COLO668 (cell line): Measurements from ENCODE around the gene P2RY2.
"Not testable (repeated sequence)": the region's sequence is repeated elsewhere in the genome, so short reads cannot be mapped to it uniquely, and the experiment has no call there.

ENCODE experiments used
- DNase-seq: peaks from one replicate; lab custom pipeline; 2025; ENCODE audit not compliant: unreplicated experiment; lab: John Stamatoyannopoulos, UW

Gene P2RY2

GRCh38 chr11:73265278-73265810, 47.3 kb downstream of the P2RY2 start:
- no peak for DNase-seq

- DNase-seq: no peak
These were observed 48.0 kb downstream of the P2RY2 start for GRCh38 chr11:73265853-73266645.

GRCh38 chr11:73266646-73267020, 48.6 kb downstream of the P2RY2 start:
- no peak for DNase-seq

GRCh38 chr11:73267122-73267846, 49.2 kb downstream of the P2RY2 start:
- no peak for DNase-seq

GRCh38 chr11:73267906-73268540, 49.9 kb downstream of the P2RY2 start:
- DNase-seq: no peak

- DNase-seq: no peak
These were observed 50.7 kb downstream of the P2RY2 start for GRCh38 chr11:73268671-73269271.

GRCh38 chr11:73269459-73270015, 51.5 kb downstream of the P2RY2 start:
- peak; percentile 7 for DNase-seq

GRCh38 chr11:73270016-73270854, 52.2 kb downstream of the P2RY2 start:
- no peak for DNase-seq

- no peak for DNase-seq
These were observed 52.9 kb downstream of the P2RY2 start for GRCh38 chr11:73270855-73271477.

- DNase-seq: not testable (repeated sequence)
These were observed 53.4 kb downstream of the P2RY2 start for GRCh38 chr11:73271478-73271865.

GRCh38 chr11:73271936-73272679, 54.0 kb downstream of the P2RY2 start, which contains the start of gene P2RY6:
Gene P2RY6 (plus strand): TSS chr11:73272338. CDS start chr11:73296519, 24,181 bp downstream.
- DNase-seq: peak; percentile 30

- no peak for DNase-seq
These were observed 54.6 kb downstream of the P2RY2 start for GRCh38 chr11:73272680-73273038.

- no peak for DNase-seq
These were observed 55.3 kb downstream of the P2RY2 start for GRCh38 chr11:73273222-73273895.

- not testable (repeated sequence) for DNase-seq
These were observed 56.1 kb downstream of the P2RY2 start for GRCh38 chr11:73274191-73274590.

GRCh38 chr11:73274722-73275380, 56.8 kb downstream of the P2RY2 start:
- no peak for DNase-seq

- DNase-seq: no peak
These were observed 57.3 kb downstream of the P2RY2 start for GRCh38 chr11:73275381-73275750.

GRCh38 chr11:73277467-73277866, 59.4 kb downstream of the P2RY2 start:
- no peak for DNase-seq

- no peak for DNase-seq
These were observed 62.5 kb downstream of the P2RY2 start for GRCh38 chr11:73280626-73281025.
